HUES6 (cell line): Measurements from ENCODE around the gene SLC30A10.
"Not testable (repeated sequence)": the region's sequence is repeated elsewhere in the genome, so short reads cannot be mapped to it uniquely, and the experiment has no call there.

Experiments
- H3K27ac ChIP-seq: 2 replicates; pipeline ENCODE4 v1.7.0; 2013; ENCODE audit warnings: low read depth, mild to moderate bottlenecking, low read length, inconsistent platforms
- H3K27me3 ChIP-seq: 2 replicates; pipeline ENCODE4 v1.6.1; 2013; ENCODE audit warnings: low read length; ENCODE audit not compliant: control insufficient read depth, insufficient read depth
- H3K36me3 ChIP-seq: 2 replicates; pipeline ENCODE4 v1.6.1; 2013; ENCODE audit warnings: low read length; ENCODE audit not compliant: control insufficient read depth, insufficient read depth
- H3K4me1 ChIP-seq: 2 replicates; pipeline ENCODE4 v1.6.1; 2013; ENCODE audit warnings: low read length; ENCODE audit not compliant: control insufficient read depth, insufficient read depth
- H3K4me3 ChIP-seq: 2 replicates; pipeline ENCODE4 v1.5.1; 2013; ENCODE audit warnings: low read depth, low read length
- H3K9ac ChIP-seq: one replicate; pipeline ENCODE4 v1.6.1; 2013; ENCODE audit warnings: mild to moderate bottlenecking, low read length
- H3K9me3 ChIP-seq: 2 replicates; pipeline ENCODE4 v1.6.1; 2013; ENCODE audit warnings: low read depth, low read length; ENCODE audit not compliant: control insufficient read depth, insufficient read depth

Gene SLC30A10

DNA sequence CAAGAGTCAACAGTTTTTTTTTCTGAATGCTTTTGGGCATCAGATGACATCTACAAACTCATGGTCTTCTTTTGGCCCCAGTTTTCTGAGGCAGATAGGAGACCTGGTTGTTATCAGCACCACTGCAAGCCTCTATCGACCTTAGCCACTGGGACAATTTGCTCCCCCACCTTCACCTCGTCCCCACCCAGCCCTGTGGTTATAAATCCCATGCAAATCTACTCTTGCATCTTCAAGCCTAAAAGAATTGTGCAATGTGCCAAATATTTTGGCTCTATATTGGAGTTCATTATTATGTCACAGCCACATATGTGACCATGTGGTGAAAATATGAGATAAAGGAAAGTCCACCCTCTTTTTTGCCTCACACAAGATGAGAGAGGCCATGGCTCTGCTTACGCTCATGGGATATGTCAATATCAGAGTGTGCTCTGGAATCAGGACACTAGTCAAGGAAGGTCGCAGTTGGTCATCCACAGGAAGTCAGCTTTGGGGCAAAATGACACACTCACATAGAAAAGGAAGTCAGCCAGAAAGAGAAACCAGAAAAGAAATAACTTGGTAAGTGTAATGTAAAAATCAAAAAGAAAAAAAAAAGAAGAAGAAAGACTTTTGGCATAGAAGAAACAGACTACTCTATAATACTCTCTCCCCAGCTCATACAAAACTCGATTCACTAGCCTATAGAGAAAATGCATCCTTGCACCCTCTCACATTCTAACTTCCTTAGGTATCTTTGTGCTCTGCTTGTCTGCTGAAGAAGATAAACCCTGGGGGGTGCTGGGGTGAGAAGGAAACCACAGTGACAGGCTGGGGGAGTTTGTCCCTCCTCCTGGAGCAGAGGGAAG is 21.2 kb downstream of the SLC30A10 start:
- Histone ChIP-seq H3K9me3 (no peaks in the 10 kb centered on the region), H3K9ac (no peak overlapping the region), H3K27ac (no peak overlapping the region), H3K4me3 (no peak overlapping the region), H3K36me3 (no peaks in the 10 kb centered on the region), H3K4me1 (no peaks in the 10 kb centered on the region), H3K27me3 (no peaks in the 10 kb centered on the region)

DNA sequence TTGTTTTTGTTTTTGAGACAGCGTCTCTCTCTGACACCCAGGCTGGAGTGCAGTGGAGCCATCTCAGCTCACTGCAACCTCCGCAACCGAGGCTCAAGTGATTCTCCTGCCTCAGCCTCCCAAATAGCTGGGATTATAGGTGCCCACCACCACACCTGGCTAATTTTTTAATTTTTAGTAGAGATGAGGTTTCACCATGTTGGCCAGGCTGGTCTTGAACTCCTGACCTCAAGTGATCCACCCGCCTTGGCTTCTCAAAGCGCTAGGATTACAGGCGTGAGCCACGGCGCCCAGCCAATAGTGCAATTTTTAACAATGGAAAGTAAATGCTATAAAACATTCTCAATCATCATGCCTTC is 21.8 kb downstream of the SLC30A10 start:
- not testable (repeated sequence) for H3K36me3 ChIP-seq, H3K27ac ChIP-seq, H3K9ac ChIP-seq, H3K27me3 ChIP-seq, H3K4me1 ChIP-seq, H3K4me3 ChIP-seq, H3K9me3 ChIP-seq

GRCh38 chr1:219905524-219905923 is 22.8 kb downstream of the SLC30A10 start:
- H3K9ac ChIP-seq = no peak overlapping the region
- H3K4me3 ChIP-seq = no peak overlapping the region
- H3K27ac ChIP-seq = no peak overlapping the region
- no peaks in the 10 kb centered on the region for H3K27me3 ChIP-seq
- H3K4me1 ChIP-seq = no peaks in the 10 kb centered on the region
- H3K9me3 ChIP-seq = no peaks in the 10 kb centered on the region
- H3K36me3 ChIP-seq = no peaks in the 10 kb centered on the region

DNA sequence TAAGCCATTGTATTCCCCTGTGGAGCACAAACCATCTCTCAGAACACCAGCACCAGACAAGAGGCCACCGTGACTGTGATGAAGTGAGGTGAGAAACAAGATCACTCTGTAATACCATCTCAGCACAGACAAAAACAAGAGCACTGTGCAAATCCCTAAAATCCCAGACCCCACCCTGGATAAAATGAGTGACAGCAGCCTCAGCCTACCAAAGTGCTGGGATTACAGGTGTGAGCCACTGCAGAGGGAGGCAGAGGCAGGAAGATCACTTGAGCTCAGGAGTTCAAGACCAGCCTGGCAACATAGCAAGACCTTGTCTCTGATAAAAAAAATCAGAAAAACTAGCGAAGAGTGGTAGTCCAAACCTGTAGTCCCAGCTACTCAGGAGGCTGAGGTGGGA is 23.4 kb downstream of the SLC30A10 start:
- H3K27me3 ChIP-seq = no peaks in the 10 kb centered on the region
- no peaks in the 10 kb centered on the region for H3K4me1 ChIP-seq
- H3K27ac ChIP-seq = no peak overlapping the region
- no peaks in the 10 kb centered on the region for H3K36me3 ChIP-seq
- no peaks in the 10 kb centered on the region for H3K9me3 ChIP-seq
- H3K4me3 ChIP-seq = no peak overlapping the region
- H3K9ac ChIP-seq = no peak overlapping the region

DNA sequence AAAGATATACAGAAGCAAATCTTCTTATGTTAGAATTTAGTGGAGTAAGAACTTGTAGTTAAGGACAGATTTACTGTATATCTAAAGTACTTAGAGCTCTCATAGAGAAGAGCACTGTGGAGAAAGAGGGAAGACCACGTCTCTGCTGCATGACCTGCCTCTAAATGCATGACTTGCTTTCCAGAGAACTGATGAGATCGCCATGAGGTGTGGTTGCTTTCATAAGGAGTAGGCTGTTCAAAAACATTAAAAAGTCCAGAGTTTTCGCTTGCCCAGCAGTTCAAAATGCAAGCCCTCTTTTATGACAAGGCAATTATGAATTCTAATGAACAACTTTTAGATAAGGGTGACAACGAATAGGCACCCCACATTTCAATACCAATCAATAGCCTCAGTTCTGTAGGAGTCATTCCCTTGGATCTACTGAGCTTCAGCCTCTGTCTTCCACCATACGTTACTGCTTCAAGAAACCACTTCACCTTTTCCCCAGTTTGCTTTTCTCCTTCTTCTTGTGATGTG is 24.9 kb downstream of the SLC30A10 start:
- H3K4me1 ChIP-seq = no peaks in the 10 kb centered on the region
- no peaks in the 10 kb centered on the region for H3K36me3 ChIP-seq
- H3K9ac ChIP-seq = no peak overlapping the region
- H3K4me3 ChIP-seq = no peak overlapping the region
- no peaks in the 10 kb centered on the region for H3K27me3 ChIP-seq
- H3K9me3 ChIP-seq = no peaks in the 10 kb centered on the region
- H3K27ac ChIP-seq = no peak overlapping the region

GRCh38 chr1:219902951-219903350 is 25.4 kb downstream of the SLC30A10 start:
- Histone ChIP-seq H3K4me3 (no peak overlapping the region), H3K4me1 (no peaks in the 10 kb centered on the region), H3K36me3 (no peaks in the 10 kb centered on the region), H3K9me3 (no peaks in the 10 kb centered on the region), H3K27ac (no peak overlapping the region), H3K9ac (no peak overlapping the region), H3K27me3 (no peaks in the 10 kb centered on the region)

DNA sequence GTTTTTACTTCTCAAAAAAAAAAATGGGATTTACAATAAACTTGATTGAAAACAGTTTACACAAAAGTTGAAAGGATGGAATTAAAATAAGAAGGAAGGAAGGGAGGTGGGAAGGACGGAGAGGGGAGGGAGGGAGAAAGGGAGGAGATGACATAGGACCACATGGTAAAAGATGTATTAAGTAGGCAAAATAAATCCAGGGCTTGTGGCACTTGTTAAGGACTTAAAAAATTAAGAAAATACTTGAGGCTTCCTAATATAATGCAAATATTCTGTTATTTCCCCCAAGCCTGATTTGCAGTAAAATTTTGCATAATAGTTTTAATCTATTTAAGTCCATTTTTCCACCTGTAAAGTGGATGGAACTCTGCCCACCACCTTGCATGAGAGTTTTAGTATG is 27.5 kb downstream of the SLC30A10 start:
- Histone ChIP-seq H3K4me1 (no peaks in the 10 kb centered on the region), H3K9ac (no peak overlapping the region)

DNA sequence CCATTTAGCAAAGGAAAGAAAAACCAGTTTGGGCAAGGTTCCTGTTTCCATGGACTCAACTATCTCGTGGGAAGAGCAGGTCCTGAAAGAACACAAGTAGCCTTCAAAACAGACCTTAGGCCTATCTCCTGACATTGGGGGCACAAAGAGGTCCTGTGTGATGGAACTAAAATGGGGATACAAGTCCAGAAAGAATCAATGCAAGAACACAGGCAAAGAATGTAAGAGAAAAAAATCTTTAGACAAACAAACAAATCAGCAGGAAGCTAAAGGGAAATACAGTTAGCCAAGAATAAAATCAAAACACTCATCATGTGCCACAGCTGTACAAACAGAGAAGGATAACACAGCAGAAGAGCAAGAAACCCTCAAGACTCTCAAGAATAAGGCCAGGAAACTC is 28.2 kb downstream of the SLC30A10 start:
- Histone ChIP-seq H3K9me3 (no peaks in the 10 kb centered on the region), H3K9ac (no peak overlapping the region), H3K4me3 (no peak overlapping the region), H3K27me3 (no peaks in the 10 kb centered on the region), H3K4me1 (no peaks in the 10 kb centered on the region), H3K27ac (no peak overlapping the region), H3K36me3 (no peaks in the 10 kb centered on the region)

More for the DNA sequence above, 27.5 kb downstream of the SLC30A10 start:
- Histone ChIP-seq H3K9me3 (no peaks in the 10 kb centered on the region), H3K27me3 (no peaks in the 10 kb centered on the region), H3K36me3 (no peaks in the 10 kb centered on the region), H3K4me3 (no peak overlapping the region), H3K27ac (no peak overlapping the region)

DNA sequence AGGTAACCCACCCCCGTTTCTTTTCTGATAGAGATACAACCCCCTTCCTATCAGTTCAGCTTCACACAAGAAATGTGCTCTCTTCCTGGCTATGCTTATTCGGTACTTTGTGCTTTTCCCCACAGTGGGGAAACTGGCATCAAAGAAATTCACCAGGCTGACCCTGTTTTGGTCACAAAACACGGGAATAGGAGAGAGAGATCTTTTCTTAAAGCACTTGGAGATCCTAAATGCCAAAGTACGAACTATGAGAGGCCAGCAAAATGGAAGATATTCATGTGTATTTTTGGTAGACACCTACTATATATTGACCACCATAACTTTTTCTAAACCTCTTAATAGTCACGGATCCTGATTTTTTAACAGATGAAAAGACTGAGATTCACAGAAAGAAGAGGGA is 30.0 kb downstream of the SLC30A10 start:
- no peaks in the 10 kb centered on the region for H3K9me3 ChIP-seq
- no peaks in the 10 kb centered on the region for H3K4me1 ChIP-seq
- H3K27me3 ChIP-seq = no peaks in the 10 kb centered on the region
- H3K27ac ChIP-seq = no peak overlapping the region
- no peaks in the 10 kb centered on the region for H3K36me3 ChIP-seq
- H3K9ac ChIP-seq = no peak overlapping the region
- H3K4me3 ChIP-seq = no peak overlapping the region

GRCh38 chr1:219897914-219898313 is 30.4 kb downstream of the SLC30A10 start:
- Histone ChIP-seq H3K27me3 (no peaks in the 10 kb centered on the region), H3K9me3 (no peaks in the 10 kb centered on the region), H3K4me3 (no peak overlapping the region), H3K36me3 (no peaks in the 10 kb centered on the region), H3K4me1 (no peaks in the 10 kb centered on the region), H3K9ac (no peak overlapping the region), H3K27ac (no peak overlapping the region)

GRCh38 chr1:219892271-219892670 is 36.1 kb downstream of the SLC30A10 start:
- not testable (repeated sequence) for H3K4me3 ChIP-seq, H3K9ac ChIP-seq, H3K36me3 ChIP-seq, H3K27ac ChIP-seq, H3K27me3 ChIP-seq, H3K9me3 ChIP-seq, H3K4me1 ChIP-seq
